Endometrial microvascular endothelial cells (primary cell): ENCODE data around the gene CA5B. TPM values are rescaled to one million over a fixed set of nuclear protein-coding genes. Genes with fewer than 3 reads are reported as not detected.
"Not testable (repeated sequence)": the region's sequence is repeated elsewhere in the genome, so short reads cannot be mapped to it uniquely, and the experiment has no call there.

ENCODE experiments used
- in situ Hi-C: cut with HindIII; loops from 2 replicates; pipeline ENCODE4 v1.10.0; 2017; ENCODE audit warnings: low sequenced_read_pairs, low pct_unique_long_range_greater_than_20kb; ENCODE audit errors: inconsistent ontology term
- total RNA-seq: library from RNA; depleted of rRNA; stranded (reverse); fragments of >200 nt; gene quantifications from one replicate; pipeline ENCODE4 v1.2.3, GENCODE V29; 2015; ENCODE audit errors: inconsistent ontology term

CA5B gene, protein sequence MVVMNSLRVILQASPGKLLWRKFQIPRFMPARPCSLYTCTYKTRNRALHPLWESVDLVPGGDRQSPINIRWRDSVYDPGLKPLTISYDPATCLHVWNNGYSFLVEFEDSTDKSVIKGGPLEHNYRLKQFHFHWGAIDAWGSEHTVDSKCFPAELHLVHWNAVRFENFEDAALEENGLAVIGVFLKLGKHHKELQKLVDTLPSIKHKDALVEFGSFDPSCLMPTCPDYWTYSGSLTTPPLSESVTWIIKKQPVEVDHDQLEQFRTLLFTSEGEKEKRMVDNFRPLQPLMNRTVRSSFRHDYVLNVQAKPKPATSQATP
- 3.2 TPM for total RNA-seq

DNA sequence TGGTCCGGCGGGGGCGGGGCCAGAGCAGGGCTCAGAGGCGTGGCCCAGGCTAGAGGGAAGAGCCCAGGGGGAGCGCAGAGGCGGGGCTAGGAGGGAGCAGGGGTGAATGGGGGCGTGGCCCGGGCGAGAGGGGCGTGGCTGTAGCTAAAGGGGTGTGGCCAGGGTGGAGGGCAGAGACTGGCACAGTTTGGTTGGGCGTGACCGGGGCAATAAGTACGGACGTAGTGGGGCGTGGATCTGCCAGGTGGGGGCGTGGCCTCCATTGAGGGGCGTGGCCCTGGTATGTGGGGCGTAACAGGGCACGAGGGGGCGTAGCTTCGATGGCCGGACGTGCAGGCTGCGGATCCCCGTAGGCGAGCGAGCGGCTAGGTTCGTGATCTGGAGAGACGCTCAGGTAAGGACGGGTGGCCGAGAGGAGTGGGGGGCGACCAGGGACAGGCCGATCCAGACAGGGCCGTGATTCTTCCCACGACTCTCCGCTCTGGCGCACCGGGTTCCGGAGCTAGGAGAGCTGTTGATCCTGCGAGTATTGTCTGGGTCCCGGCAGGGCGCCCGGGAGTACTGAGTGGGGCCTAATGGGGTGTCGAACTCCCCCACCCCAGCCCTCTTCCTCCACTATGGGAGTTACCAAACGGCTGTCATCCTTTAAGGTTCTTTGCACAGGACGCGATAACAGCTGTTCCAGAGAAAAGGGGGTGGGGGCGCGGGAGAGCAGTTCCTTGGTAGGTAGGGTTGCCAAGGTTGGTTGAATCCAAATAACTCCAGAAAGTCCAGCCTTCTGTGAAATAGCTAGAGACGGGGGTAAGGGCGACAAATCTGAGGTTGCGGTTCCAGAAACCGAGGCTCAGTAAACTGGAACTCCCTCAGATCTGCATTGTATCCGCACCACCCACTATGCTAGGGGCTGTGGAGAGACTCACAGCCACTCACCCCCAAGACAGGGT lies at the start of gene CA5B:
Gene CA5B (plus strand): TSS at position 312 of the 944 bp plus-strand sequence. CDS start 11,754 bp downstream, outside the sequence.
- in situ Hi-C loops = no loop called here

DNA sequence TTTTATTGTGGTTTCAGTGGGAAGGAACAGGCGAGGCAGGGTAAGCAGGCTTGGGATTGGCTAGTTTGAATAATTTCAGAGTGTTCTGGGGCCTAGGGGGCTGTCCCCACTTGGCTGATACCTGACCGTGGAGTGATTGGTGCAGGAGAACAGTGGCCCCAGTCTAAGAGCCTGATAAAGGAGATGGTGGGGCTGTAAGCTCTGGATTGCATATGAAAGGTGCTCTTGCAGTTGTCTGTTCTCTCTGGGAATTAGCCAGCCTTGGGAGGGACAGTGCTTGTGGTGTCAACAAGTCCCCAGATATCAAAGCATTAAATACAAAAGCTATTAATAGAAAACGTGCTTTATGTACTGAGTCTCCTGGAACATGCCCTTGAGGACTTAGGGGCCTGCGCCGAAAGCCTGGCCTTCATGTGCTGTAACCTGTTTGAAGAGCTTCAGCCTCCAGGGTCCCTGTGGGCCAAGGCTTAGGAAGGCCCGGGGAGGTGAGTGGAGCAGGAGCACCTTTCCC lies 43.1 kb upstream of the CA5B start:
- in situ Hi-C loops = no loop called here

DNA sequence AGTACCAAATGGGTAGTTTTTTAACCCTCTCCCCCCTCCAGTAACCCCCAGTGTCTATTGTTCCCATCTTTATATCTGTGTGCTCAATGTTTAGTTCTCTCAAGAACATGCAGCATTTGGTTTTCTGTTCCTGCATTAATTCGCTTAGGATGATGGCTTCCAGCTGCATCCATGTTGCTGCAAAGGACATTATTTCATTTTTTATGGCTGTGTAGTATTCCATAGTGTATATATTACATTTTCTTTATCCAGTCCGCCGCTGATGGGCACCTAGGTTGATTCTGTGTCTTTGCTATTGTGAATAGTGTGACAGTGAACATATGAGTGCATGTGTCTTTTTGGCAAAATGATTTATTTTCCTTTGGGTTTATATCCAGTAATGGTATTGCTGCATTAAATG lies 41.6 kb upstream of the CA5B start:
- in situ Hi-C loops = no loop called here

DNA sequence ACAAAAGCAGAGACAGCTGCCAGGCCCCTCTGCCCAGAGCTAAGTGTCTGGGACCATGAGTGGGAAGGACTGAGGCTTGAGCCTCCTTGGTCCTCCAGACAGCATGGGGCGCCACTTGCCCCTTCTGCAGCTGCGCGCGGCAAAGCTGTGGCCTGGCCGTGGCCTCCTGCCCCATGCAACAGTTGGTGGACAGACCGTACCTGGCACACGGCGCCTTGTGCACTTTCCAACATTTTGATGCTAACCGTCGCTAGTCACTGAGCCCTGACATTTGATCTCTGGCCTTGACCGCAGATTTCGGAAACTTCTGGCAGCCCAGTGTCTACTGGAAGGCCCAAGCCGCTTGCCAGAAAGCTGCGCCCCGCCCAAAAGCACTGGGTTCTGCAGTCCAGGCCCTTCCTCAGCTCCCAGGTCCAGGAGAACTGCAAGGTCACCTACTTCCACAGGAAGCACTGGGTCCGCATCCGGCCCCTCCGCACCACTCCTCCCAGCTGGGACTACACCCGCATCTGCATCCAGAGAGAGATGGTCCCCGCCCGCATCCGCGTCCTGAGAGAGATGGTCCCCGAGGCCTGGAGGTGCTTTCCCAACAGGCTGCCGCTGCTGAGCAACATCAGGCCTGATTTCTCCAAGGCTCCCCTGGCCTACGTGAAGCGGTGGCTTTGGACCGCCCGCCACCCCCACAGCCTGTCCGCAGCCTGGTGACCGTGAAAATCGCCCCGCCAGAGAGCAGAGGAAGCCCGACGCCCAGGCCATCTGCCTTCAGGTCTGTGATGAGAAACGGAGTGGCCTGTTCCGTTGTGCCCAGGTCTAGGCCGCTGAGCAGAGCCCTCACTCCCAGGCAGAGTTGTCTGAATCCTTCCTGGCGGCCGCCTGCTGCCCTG lies 35.3 kb upstream of the CA5B start:
- in situ Hi-C loops = no loop called here

DNA sequence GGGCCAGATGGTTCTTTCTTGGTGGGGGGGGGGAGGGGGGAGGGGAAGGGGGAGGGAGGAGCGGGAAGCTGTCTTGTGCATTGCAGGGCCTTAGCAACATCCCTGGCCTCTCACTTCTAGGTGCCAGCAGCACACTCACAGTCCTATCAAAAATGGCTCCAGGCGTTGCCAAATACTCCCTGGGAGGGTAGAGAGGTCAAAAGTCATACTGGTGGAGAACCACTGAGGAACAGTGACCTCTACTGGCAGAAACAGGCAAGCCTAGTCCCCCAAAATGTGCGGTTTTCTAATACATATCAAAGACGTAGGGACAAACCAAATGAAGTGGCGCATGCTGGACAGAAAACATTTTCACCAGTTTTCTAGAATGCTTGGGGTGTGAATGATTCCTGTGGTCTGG lies 34.3 kb upstream of the CA5B start:
- in situ Hi-C loops = not testable (repeated sequence)

DNA sequence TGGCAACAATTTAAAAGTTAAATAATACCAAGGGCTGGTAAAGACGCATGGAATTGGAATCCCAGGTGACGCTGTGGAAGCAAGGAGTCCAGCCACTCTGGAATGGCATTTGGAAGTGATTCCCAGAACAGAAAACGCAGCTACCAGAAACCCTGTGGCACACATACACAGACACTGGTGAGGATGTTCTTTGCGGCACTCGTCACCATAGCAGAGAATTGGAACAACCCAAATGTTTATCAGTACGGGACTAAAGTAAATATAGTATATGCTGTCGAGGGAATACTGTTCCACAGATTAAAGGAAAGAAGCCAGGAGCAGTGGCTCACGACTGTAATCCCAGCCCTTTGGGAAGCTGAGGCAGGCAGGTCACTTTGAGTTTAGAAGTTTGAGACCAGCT lies 33.8 kb upstream of the CA5B start:
- in situ Hi-C loops = not testable (repeated sequence)

DNA sequence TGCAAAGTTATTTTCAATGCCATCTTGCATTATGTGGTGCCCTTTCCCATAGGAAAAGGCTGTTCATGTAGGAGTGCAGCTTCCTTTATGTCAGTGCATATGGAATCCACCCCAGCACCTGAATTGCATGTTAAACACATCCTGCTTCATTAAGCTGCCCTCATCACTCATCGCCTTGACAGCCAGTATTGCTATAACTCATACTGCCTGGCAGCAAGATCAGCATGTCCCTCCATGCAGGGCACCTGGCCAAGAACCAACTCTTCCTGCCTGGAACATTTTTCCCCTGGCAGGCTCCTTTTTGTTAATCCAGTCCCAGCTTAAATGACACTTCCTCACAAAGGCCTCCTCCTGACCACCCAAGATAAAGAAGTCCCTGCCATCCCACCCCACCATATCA lies 23.5 kb upstream of the CA5B start:
- in situ Hi-C loops = no loop called here

DNA sequence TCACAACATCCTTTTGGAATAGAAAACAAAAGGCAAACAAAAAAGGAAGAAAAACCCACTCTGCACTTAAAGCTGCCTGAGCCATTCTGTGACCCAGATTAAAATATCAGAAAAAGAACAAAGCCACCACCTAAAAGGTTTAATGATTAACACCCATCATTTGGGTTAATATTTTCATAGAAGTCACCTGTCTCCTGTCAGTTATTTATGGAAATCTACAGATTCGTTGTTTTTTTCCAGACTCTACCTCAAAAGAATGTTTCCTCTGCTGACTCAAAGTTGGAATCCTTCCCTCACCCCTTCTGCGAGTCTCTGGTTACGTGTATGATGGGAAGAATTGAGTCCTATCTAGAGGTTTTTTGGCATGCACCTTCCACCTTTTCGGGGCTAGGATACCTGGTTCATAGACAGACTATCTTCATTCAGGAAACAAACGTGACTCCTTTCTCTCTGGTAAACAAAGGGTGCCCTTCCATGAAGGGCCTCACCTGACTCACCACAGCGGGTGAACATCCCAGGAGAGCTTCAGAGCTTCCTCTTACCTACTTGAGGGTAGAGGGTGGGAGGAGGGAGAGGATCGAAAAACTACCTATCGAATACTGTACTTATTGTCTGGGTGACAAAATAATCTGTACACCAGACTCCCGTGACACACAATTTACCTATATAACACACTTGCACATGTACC lies 19.6 kb upstream of the CA5B start:
- in situ Hi-C loops = no loop called here

DNA sequence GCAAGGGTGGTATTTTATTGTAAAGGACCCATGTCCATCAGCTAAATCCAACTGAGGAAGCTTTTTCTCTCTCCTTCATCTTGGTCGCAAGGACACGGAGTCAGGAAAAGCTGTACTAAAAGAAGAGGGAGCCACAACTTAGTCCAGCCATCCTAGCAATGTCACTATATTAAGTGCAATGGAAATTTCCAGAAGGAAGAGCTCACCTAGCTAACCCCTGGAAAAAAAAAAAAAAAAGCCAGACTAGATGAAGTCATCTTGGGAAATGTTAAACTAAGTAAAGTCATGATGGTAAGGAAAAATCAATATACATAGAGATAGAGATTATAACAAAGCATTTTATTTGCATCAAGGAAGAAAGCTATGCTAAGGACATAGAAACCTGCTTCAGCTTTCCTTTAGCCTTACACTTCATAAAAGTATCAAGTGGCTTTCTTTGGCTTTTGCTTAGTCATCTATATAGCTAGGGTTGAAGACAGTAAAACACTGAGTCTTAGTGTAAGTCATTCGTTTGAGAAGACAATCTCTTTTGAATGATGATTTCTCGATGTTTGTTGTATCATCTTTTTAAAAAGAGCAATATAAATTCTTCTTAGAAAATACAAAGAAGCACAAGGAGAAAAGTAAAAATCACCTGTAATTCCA lies 18.6 kb upstream of the CA5B start:
- in situ Hi-C loops = no loop called here

DNA sequence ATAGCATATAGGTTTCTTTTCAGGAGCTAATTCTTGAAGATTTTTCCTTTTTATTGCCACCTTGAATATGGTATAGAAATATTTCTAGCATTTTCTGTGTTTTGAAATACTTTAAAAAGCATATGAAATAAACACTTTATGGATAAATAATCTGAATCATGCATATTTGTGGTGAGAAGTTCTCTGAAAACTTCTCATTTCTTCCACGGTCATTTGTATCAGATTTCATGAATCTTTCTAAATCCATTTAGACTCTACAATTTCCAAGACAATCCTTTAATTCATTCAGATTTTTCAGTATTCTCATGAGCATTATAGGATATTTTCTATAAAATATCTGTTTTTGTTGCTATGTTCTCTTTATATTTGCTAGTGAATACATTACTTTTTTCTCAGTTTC lies 16.2 kb upstream of the CA5B start:
- in situ Hi-C loops = no loop called here

DNA sequence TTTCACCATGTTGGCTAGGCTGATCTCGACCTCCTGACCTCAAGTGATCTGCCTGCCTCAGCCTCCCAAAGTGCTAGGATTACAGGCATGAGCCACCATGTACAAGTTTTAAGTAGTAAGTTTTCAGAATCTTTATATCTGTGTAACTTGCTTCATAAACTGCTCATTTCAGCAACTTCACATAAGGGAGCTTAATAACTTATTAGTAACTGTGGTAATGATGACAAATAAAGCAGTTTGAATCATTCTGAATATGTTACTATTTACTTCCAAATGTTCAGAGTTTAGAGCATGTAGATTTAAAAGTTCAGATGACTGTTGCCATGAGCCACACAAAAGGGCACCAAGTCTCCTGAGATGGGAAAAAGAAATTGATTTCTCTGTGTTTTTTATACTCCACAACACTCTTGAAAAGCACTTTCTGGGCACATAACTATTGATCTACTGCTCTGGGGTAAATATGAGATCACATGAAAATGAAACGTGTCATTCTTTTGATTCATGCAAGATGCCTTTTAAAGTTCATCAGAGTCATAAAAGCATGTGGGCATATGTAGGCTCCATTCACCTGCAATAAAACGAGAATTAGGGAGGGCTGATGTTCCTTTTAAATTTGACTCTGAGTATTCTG lies 14.1 kb upstream of the CA5B start:
- in situ Hi-C loops = no loop called here

DNA sequence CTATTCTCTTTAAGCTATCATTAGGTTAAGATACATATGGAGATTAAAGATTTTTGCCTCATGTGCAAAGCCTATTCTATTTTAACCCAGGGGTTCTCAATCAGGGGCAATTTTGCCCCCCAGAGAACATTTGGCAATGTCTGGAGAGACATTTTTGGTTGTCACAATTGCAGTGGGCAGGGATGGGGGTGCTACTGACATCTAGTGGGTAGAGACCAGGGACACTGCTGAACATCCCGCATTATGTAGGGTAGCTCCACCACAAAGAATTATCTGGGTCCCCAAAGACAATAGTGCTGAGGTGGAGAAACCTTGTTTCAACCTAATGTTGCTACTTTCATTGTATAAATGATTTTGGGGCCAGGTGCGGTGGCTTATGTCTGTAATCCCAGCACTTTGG lies 13.2 kb upstream of the CA5B start:
- in situ Hi-C loops = no loop called here

DNA sequence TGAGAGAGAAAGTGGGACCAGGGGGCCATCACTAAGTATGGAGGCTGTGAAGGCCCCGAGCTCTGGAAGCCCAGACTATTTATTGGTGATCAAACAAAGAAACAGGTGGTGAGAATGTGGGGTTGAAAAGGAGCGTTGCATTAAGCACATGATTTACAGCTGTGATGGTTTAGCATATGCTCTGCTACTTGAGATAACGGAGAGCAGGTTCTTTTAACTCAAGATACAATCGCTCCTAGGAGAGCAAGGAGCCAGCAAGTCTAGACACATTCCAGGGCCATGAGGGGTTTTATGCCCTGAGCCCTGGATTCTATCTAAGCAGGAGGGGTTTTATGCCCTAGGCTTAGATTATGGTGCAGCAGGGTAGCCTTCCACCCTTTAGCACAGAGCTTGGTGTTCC lies 6.7 kb upstream of the CA5B start:
- in situ Hi-C loops = not testable (repeated sequence)

DNA sequence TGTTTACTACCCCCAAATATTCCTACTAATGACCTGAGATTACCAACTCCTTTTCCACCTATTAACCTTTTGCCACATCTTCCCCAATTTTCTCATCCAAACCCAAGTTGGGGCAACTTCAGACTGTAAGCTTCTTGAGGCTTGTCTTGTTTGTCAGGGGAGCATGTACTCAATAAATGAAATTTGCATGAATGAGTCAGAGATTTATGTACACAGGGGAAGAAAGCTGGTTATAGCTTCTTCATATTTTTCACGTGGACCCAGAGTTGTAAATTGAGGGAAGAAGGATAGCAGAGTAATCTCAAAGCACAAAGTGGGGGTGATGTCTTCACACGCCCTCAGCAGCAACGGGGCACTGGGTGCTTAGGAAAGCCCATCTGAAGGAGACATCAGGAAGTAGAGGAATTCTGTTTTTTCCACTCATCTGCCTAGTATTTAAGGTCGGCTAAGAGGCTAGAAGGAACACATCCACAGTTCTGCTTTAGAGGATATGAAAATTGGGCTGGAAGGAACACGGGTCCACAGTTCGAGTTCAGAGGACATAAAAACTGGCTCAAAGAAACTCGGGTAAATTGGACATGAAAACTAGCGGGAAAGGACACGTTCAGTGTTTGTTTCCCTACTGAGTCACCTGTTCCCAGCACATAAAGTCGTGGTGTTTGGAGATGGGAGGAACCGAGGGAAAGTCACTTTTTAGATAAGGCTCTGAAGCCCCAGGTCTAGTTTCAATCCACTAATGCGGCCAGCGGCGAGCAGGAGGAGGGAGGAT lies 696 bp upstream of the CA5B start:
- in situ Hi-C loops = no loop called here

DNA sequence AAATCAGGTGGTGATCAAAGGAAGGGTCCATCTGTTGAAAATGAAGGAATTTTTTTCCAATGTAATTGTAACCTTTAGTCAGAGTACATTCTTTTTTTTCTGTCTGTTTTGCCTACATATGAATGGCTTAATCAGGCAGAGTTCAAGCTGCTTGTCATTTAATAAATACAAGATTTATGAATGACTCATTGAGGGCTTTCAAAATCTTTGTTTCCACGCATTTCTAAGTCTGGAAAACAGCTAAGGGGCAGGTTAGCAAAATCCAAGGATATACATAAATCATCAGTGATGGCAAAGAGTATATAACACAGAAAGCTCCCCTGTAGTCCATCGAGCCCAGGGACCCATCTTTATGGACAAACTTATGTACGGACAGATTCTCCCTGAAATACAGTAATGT lies 1.8 kb downstream of the CA5B start:
- in situ Hi-C loops = no loop called here

DNA sequence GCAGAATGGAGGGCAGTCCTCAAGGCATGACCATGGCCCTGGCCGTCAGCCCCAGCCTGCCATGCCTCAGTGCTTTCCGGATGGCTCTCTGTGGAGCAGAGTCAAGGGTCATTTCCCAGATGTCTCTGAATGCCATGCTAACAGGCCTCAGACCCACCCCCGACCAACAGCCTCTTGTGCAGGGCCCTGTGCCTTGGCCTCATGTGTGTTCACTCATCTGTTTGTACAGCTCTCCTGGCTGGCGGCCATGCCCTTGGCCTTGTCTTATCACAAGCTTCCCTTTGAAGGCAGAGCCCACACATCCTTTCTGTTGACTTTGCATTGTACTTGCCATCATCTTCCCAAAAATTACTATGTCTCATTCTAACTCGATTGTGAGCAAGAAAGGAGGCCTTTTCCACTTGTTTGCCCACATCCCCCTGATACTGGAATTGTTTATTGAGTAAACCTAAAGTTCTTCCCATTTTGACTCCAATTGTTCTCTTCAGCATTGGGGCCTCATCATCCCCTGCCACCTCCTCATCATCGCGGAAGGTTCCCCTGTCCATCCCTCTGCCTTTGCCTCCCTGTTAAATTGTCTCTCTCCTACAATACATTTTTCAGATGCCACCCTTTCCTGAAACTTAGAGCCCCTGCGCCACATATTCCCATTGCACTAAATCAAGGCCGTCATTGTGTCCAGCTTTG lies 6.3 kb downstream of the CA5B start:
- in situ Hi-C loops = no loop called here
